DMS79 (cell line): ENCODE measurements around the gene HNRNPA1L2.
"Not testable (repeated sequence)": the region's sequence is repeated elsewhere in the genome, so short reads cannot be mapped to it uniquely, and the experiment has no call there.

Experiments
- DNase-seq: peaks from one replicate; lab custom pipeline; 2025; lab: John Stamatoyannopoulos, UW

HNRNPA1L2 gene

DNA sequence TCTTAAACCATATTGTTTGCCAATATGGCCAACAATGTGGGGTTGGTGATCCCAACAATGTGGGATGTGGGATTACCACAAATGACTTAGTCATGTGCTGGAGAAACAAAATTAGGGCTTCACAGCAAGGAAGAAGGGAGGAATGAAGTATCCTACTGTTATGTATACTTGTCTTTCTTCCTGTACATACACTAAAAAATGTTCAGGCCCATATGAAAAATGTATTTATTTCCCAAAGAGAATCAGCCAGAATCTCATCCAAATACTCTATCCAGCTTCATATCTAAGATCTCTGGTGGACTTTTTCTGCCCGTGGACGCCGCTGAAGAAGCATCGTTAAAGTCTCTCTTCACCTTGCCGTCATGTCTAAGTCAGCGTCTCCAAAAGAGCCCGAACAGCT is at the start of gene HNRNPA1L2:
TSS of gene HNRNPA1L2 (plus strand) at position 301 of the 400 bp plus-strand sequence. CDS start at position 363, 62 bp downstream.
- DNase-seq, result no peak

DNA sequence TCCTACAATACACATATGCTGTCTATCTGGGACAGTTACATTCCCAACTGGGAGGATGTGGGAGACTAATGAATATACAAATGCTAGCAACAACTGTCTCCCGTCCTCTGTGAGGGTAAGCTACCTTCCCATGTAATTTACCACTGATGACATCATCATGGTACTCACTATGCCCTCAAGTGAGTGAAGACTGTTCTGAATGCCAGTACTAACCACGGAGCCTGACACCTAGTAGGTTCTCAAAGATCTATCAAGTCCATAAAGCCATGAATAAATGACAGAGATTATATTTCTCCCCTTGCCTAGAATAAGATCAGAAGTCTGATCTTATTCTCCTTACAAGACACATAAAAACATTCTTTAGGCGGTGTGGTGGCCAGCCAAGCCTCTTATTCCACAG is 49.1 kb upstream of the HNRNPA1L2 start:
- DNase-seq, result not testable (repeated sequence)

DNA sequence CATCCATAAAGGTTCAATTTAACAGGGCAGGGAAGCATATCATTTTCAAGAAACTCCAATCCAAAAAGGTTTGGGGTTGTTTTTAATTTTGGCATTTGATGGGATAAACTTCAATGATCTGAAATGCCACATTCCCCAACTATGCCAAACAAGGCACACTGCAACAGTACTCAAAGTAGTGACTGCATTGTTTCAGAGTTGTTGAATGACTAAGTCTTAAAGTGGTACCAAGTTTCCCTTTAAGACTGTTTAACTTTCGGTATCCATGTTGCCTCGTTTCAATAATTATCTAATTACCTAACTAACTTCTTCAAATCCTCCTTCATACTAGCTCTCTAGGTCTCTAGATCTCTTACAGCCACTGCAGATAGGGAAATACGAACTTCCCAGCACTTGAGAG is 48.4 kb upstream of the HNRNPA1L2 start:
- DNase-seq, result not testable (repeated sequence)

DNA sequence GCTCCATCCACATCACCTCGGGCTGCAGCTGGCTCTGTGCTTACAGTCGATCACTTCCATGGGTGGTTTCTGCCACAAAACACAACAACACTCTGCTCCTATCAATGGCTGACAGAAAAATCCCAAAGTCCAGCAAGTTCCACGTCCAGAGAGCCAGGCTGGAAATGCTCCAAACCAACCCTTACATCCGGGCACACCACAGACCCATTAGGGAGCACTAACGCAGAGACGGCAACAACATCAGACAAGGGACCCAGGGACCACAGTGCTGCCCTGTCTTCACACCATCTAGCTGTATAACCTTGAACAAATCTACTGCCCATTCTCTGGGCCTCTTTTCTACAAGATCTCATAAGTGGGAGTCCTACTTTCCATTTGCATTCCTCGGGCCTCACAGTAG is 47.9 kb upstream of the HNRNPA1L2 start:
- not testable (repeated sequence) for DNase-seq

DNA sequence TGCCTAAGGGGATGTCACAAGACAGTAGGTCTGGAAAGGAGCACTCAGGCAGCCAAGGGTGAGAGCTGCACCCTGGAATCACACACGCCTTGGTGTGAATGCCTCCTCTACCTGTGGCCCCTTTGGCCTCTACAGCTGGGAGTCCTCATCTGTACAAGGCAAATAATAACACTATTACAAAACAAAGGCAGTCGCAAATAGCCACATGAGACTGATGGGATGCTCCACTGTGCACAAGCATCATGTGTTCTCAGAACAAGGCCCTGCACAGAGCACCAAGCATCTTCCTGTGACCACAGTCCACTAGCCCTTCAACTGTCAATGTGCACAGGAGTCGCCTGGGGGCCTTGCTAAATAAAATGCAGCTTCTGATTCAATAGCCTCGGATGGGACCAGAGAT is 44.6 kb upstream of the HNRNPA1L2 start:
- DNase-seq, result no peak

DNA sequence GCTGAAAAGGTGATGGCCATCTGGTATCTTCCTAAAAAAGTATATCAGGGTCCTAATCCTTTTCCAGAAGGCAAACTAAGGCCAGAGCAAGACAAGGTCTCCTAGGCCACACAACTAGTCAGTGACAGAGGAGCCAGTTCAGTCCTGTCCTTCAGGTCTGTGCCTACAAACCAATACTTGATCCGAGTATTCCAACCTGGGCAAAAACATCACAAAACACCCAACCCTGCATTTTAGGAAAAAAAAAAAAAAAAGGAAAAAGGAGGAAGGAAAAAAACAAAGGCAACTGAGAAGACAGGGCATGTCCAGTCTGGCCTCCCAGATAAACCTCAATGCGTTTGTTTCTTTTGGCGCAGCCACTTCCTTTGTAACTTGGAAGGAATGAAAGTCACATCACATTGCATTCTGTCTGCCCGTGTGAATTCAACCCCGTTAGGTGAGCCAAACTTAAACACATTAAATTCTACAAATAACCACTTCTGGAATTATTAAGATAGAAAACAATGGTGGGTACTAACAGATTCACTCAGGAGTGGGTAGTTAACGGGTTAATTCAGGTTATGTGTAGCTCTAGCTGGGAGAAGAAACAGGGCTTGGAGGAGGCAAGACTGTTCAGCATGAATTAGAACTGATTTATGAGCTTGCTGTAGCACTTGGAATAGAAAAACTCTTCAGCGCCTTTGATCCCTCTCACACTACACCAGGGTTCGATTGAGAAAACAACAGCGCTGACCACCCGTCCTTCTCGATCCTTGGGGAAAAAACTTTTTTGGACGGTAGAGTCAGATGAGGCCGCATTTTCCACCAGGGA is 43.0 kb upstream of the HNRNPA1L2 start:
- DNase-seq, result peak; percentile 60

DNA sequence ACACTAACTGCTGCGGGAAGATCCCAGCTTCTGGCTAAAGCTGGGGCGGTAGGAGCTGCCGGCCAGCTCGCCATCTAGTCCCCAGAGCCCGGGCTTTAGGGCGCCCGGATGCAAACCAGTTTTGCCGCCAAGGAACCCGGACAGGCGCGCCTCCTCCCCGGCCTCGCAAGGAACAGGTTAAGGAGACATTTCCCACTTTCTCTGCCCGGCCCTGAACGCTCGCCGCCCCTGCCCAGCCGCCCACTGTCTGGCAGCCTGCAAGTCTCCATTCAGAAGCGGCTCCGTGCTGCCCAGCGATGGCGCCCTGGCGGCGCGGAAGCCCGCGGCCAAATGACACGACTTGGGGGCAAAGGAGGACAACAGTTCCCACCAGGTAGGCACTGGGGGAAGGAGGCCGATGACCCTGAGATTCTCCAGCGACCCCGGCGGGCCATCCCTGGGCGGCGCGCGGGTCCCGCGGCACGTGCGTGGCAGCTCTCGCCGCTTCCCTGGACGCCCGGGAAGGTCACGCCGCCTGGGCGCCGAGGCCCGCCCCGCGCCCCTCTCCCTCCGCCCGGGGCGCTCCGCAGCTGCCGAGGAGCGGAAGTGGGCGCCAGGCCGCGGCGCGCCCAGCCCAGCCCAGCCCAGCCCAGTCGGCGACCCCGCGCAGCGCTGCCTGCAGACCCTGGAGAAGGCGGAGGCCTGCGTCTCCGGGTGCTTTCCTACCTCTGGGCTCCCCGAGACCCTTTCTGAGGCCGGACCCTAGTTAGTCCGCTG is 42.2 kb upstream of the HNRNPA1L2 start:
- peak; percentile 21 for DNase-seq

DNA sequence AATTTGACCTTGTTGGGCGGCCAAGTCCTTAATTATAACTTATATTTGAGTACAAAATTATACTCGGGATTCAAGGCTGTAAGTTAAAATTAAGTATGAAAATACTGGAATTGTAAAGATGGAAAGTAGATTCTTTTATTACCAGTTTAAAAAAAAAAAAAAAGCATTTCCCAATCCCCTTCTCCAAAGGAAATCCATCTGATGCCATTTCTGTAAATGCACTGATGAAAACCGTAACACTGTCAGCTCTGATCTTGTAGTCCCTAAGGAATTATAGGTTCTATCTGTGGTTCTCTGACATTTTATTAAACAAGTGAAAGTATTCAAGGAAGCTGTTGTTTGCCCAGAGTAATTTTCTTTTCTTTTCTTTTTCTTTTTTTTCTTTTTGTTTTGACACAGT is 41.6 kb upstream of the HNRNPA1L2 start:
- DNase-seq, result no peak

DNA sequence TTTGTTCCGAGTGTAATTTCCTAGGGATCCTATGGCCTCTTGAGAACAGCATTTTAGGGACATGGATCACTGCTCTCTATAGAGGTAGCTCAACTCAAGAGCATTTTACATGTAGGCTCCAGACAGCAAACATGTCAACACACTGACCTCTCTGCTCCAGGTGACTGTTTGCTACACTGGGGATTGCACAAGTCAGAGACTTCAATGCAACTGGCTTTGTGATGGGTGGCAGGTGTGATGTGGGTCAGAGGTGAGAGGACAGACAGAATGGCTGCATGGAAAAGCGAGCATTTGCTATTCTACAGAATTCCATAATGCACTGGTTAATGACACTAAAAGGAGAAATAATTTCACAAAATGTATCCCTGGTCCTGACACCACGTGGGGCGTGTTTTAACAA is 38.9 kb upstream of the HNRNPA1L2 start:
- DNase-seq, result not testable (repeated sequence)

DNA sequence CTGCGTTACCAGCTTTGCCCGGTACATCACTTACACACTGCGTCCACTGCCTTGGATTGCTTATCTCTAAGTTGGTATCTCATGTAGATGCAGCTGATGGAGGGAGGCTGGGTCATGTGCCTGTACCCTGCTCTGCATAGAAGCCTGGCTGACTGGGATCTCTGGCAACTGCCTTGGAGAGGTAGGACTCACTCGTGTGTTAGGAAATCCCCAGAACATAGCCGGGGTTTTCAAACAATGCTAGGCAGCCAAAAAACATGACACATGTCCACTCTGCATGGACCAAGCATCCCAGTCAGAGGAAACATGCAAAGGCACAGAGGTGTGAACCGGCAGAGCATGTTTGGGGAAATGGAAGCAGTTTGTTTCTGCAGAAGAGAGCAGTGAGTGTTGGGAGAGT is 36.1 kb upstream of the HNRNPA1L2 start:
- DNase-seq, result not testable (repeated sequence)

DNA sequence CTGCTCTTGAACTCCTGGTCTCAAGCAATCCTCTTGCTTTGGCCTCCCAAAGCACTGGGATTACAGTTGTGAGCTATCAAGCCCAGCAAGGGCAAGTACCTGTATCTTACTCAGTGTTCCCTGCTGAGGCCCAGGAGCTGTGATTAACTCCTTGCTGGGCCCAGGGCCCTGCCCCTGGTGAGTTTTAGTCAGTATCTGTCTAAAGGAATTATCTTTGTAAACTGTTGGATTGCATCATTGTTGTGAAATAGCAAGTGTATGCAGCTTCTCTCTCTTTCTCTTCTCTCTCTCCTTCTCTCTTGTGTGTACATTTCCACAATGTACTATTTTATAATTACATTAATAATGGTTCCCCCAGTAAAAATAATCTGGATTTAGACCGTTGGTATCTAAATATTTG is 35.4 kb upstream of the HNRNPA1L2 start:
- DNase-seq, result not testable (repeated sequence)

DNA sequence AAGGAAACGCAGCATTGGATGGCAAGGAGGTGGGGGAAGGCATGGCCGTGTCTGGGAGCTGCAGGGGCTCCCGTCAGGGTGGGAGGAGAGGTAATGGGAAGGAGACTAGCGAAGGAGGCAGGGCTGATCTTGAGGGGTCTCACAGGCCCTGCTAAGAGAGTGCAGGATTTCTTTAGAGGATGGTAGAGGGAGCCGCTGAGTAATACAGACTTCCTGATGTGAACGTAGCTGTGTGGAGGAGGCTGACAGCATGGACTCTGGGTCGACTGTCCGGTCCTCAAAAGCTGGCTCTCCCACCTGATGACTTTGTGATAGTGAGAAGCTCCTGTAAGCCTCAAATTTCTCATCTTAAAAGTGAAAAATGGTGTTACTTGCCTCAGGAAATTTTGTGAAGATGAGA is 34.0 kb upstream of the HNRNPA1L2 start:
- DNase-seq, result not testable (repeated sequence)

DNA sequence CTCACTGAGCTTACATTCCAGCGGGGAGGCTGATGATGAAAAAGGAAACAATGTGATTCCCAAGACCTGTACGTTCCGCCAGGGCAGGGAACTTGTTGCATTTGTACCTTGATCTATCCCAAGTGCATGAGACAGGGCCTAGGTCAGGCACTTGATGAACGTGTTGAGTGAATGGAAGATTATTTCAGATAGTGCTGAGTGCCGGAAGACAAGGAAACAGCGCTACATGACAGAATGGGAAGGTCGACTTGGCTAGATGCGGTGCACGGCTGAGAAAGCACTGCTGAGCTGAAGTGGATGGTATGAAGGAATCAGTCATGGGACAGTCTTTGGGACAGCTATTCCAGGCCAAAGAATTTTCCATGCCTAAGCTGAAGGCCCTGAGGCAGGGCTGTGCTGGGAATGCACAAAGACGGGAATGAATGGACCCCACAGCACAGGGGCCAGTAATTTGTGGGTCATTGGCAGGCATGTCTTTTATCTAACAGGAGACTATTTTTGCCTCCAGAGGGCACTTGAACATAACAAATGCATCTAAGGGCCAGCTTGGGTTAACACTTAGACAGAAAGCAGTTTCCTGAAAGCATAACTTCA is 33.1 kb upstream of the HNRNPA1L2 start:
- DNase-seq, result not testable (repeated sequence)

DNA sequence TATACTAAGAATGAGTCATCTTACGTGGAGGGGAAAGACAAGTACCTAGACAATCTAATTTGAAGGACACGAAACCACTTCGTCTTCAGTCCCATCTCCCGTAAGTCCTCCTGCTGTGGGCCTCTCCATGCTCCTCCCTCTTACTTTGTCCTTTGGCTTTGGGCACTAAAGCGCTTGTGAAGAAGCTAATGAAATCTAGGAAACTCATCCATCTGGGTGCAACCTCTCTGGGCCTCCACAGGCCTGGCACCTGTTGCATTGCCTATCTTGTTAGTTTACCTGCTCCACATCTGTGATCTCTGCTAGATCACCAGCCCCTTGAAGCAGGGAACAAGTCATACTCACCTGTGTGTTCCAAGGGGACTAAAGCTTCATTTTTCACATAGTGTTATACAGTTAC is 32.1 kb upstream of the HNRNPA1L2 start:
- not testable (repeated sequence) for DNase-seq

DNA sequence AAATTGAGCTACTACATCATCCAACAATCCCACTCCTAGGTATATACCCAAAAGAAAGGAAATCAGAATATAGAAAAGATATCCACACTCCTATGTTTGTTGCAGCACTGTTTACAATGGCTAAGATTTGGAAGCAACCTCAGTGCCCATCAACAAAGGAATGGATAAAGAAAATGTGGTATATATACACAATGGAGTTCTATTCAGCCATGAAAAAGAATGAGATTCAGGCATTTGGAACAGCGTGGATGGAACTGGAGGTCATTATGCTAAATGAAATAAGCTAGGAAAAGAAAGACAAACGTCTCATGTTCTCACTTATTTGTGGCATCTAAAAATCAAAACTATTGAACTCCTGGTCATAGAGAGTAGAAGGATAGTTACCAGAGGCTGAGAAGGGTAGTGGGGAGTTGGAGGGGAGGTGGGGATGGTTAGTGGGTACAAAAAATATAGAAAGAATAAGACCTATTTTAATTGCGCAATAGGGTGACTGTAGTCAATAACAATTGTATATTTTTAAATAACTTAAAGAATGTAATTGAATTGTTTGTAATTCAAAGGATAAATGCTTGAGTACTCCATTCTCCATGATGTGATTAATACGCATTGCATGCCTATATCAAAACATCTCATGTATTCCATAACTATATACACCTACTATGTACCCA is 27.0 kb upstream of the HNRNPA1L2 start:
- DNase-seq, result no peak

DNA sequence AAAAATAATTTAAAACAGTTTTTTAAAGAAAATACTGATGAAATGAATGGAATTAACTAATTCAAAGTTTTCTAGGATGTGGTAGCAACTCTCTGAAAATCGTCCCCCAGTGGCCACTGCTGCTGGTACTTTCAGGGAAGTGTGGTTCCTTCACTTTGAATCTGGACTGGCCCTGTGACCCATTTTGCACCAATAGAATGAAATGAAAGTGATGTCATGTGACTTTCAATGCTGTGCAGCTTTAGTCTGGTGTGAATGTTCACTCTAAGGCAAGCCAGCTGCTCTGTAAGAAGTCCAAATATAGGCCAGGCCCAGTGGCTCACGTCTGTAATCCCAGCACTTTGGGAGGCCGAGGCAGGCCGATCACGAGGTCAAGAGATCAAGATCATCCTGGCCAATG is 26.4 kb upstream of the HNRNPA1L2 start:
- DNase-seq, result no peak

DNA sequence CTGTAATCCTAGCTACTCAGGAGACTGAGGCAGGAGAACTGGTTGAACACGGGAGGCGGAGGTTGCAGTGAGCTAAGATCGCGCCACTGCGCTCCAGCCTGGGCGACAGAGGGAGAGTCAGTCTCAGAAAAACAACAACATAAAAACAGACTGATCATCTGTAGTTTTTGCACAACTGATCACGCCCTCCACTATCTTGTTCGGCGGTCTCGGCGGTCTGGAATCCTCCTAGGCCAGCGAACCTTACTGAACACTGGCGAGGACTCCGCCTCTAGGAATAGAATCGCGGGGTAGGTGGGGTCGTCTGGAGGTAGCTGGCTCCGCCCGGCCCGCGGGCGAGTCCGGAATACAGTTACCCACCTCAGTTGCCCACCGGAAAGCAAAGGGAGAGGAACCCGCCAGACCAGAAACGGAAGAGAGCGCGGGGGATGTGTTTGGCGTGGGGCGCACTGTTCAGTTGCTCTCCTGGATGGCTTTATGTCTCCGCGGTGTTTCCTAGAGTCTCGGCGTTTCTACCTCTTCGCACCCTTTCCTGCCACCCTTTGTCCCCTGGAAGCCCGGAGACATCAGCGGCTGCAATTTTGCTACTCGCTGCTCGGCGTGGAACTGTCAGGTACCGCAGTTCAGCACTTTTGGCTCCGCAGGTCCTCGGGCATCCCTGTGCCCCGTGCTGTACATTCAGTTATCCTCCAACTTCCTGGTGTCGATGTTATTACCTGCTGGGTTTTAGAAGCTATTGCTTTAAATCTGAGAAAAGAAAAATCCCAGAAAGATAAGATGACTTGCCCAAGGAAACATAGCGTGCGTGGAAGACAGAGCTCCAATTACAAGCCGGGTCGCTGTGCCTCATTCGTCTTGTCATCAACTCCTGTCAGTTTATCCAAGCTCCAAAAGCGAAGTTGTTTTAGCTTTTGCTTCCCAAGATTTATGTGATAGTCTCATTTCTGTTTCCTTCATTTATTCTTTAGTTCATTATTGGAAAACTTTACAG is 24.9 kb upstream of the HNRNPA1L2 start:
- peak; percentile 75 for DNase-seq

DNA sequence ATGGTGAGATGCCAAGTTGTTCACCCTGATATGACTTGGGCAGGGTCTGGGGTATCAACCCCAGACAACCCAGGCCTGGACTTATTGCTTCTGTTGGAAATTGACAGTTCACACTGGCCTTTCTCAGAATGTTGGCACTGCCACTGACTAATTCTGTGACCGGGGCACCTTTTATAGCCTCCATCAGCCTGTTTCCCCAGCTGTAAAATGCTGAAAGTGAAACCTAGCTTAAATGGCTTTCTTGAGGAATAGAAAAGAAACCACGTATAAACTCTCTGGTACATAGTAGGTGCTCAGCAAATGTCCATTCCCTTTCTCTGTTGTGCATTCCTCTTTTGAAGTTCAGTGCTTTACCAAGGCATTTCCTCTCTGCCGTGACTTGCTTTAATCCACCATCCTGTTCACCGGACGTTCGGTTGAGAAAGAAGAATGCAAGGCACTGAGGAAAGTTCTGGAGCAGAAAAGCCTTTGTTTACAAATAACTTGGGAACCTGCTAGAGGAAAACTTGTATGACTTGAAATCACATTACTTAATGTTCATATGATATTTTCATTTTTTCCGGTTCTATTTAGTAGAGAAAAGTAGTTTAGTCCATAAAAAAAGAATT is 11.0 kb upstream of the HNRNPA1L2 start:
- not testable (repeated sequence) for DNase-seq

DNA sequence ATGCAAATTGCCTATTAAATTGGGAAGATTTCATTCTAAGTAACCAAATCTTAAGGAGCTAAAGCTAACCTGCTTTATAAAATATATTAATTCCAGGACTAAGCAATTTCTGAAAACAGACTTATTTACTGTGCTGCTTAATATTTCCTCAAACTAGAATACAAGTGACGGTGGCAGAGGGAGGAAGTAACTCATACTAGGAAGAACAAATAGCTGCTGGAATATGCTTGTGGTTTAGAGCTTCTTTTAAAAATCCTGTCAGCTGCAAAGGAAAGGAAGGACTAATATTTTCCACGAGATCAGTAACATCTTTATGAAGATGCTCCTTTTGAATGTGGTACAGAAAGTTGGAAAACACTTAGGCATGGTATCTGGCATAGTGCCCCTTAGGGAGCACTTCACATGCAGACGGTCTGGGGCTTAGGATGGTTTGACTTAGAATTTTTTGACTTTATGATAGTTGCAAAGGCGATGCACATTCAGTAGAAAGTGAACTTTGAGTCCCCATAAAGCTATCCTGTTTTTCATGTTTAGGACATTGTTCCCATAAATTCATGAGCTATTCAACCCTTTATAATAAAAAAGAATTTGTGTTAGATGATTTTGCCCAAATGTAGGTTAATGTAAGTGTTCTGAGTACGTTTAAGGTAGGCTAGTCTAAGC is 3.4 kb upstream of the HNRNPA1L2 start:
- DNase-seq, result no peak

DNA sequence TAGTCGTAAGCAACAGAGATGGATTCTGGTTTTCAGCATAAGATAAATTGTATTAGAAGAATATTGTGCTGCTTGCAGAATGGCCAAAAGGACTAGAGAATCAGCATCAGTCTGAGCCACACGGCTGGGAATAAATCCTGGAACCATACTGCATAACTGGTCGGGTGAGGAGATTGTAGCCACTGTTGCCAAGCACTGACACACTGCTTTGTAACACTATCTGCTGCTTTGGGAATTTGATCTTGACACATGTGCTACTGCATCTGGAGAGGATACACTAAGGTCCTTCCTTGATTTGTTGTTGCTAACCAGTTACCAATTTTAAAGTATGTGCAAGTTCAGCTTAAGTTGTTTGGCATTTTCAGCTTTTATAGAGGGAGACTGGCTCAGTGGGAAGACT is 1.9 kb downstream of the HNRNPA1L2 start:
- no peak for DNase-seq
